Transverse colon (tissue), 4 donors: Measurements from ENCODE around the gene SLC35F3. TPM values are rescaled to one million over a fixed set of nuclear protein-coding genes. Genes with fewer than 3 reads are reported as not detected.

Experiments used
- DNase-seq: peaks from one replicate; pipeline ENCODE4 v3.0.0-alpha.2; 2019
- H3K27ac ChIP-seq, 4 donors: fragments of 200-600 bp; sonication (generic); 2 replicates each; pipeline ENCODE4 v1.5.1; 2016 to 2018; ENCODE audit warnings: inconsistent platforms in 4 of 4
- H3K27me3 ChIP-seq: fragments of 200-600 bp; sonication (generic); 2 replicates; pipeline ENCODE4 v1.5.1; 2017; ENCODE audit warnings: inconsistent platforms
- H3K36me3 ChIP-seq, 4 donors: fragments of 200-600 bp; sonication (generic); 2 replicates each; pipeline ENCODE4 v1.5.1; 2017 to 2019; ENCODE audit warnings: inconsistent platforms in 4 of 4
- H3K4me1 ChIP-seq, 4 donors: fragments of 200-600 bp; sonication (generic); 2 replicates each; pipeline ENCODE4 v1.5.1; 2017 to 2020; ENCODE audit warnings: inconsistent platforms in 4 of 4
- H3K4me3 ChIP-seq, 4 donors: fragments of 200-600 bp; sonication (generic); 1 replicate in 1 of 4; 2 replicates in 3 of 4; pipeline versions ENCODE4 v1.5.1 to v1.6.1; 2017 to 2019; ENCODE audit warnings: inconsistent platforms in 4 of 4
- H3K9me3 ChIP-seq, 2 donors: fragments of 200-600 bp; sonication (generic); 2 replicates each; pipeline ENCODE4 v1.5.1; 2017 to 2019; ENCODE audit warnings: inconsistent platforms in 2 of 2
- EP300 ChIP-seq: sonication (generic); formaldehyde crosslinking; IDR thresholded peaks from one replicate; pipeline ENCODE4 v1.6.1; 2017; ENCODE audit warnings: antibody characterized with exemption, low read depth
- POLR2A ChIP-seq: fragments of 450-650 bp; IDR thresholded peaks from one replicate; pipeline ENCODE4 v1.6.1; 2016; ENCODE audit warnings: antibody characterized with exemption, mild to moderate bottlenecking, moderate library complexity
- POLR2AphosphoS5 ChIP-seq, 3 donors: sonication (generic); formaldehyde crosslinking; IDR thresholded peaks; one replicate each; pipeline ENCODE4 v1.6.1; 2016; ENCODE audit warnings: antibody characterized with exemption in 3 of 3
- WGBS, 2 donors: methylation state at CpG; one replicate each; pipeline ENCODE4 v1.1.5; 2018; ENCODE audit warnings: low coverage in 1 of 2; 5-methylcytosine and 5-hydroxymethylcytosine counted together
- in situ Hi-C, 4 donors: fragments of 200-750 bp; cut with MboI; loops; one replicate each; pipeline versions ENCODE4 v1.15.0 to v1.15.1; 2017; ENCODE audit warnings: low sequenced_read_pairs in 3 of 4, low pct_ligation_motif_present in 1 of 4, low pct_unique_long_range_greater_than_20kb in 1 of 4
- intact Hi-C: fragments of 100-400 bp; cut with DNase I; formaldehyde crosslinking; loops from one replicate; pipeline ENCODE4 v1.15.1; 2023; ENCODE audit warnings: low total_unique reads
- total RNA-seq, 4 donors: library from RNA; depleted of rRNA; stranded (reverse); fragments of >200 nt; gene quantifications; one replicate each; pipeline ENCODE4 v1.1.0, GENCODE V29; 2016
- TF ChIP-seq, protein P1 (sequence below), 5 experiments: fragments of 200-600 bp in 3 of 5; fragments of 450-650 bp in 2 of 5; sonication (generic) in 3 of 5; IDR thresholded peaks; 1 replicate in 2 of 5; 2 replicates in 3 of 5; pipeline ENCODE4 v1.5.1; 2016 to 2017; ENCODE audit warnings: antibody characterized with exemption in 5 of 5, inconsistent platforms in 3 of 5, mild to moderate bottlenecking in 2 of 5, moderate library complexity in 1 of 5

Gene SLC35F3
- not detected for total RNA-seq

DNA sequence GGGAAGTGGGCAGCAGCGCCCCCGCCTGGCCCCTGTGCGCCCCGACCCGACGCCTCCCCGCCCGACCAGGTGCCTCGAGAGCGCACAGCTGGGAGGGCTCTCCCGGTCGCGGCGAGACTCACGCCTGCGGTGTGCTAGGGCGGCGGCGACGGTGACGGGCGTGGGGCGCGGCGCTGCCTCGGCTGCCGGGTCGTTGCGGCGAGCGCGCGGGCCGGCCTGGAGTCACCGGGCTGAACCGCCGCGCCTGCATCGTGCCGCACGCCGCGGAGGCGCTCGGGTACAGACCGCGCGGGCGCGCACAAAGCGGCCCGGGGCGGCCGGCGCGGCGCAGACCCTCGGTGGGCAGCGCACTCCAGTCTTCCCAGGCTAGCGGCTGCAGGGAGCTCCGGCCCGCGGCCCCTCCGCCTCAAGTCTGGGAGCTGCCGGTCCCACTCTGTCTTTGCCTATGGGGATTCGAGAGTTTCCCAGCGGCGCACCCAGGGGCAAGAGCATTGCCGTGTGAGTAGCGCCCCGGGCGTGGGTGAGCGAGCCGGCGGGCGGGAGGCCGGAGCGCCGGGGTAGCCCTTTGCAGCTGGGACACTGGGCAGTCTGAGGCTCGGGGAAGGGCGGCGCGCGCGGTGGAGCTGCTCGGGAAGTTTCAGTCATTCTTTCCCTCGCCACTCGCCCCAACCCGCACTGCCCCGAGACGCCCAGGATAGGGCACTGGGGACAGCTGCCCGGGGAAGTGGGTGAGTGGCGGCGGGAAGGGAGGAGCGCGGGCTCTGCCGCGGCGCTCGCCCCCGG lies at the start of gene SLC35F3:
Gene SLC35F3, plus strand, starts transcription at position 44 of the 783 bp plus-strand sequence.
- peak; percentile 13 for DNase-seq
- intact Hi-C loops = no loop called here

DNA sequence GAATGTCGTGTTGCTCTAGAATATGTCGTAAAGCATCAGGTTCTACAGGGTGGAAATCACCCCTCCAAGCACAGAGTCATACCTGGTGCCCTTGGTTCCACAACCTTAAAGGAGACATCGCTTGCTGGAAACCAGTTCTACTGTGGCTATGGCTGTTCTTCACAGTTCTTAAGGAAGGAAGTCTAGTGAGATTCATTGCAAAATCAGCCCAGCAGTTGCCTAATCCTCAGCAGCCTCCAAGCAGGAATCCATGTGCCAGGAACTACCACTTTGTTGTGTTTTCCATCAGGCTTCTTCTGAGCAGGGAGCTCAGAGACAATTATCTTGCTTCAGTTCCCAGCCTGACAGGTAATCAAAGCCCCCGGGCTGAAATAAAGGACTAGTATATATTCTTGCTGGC lies 45.0 kb upstream of the SLC35F3 start:
- Histone ChIP-seq H3K27me3 (no peaks in the 10 kb centered on the region), H3K27ac (no peak overlapping the region), H3K4me3 (no peak overlapping the region), H3K9me3 (no peaks in the 10 kb centered on the region), H3K4me1 (no peaks in the 10 kb centered on the region), H3K36me3 (no peaks in the 10 kb centered on the region)
- intact Hi-C loops = no loop called here
- in situ Hi-C loops = no loop called here
- no peak for DNase-seq
- 44 to 78% methylated on average over 1 to 4 of the region's 4 CpGs for WGBS, 2 donors
- no peak for TF ChIP-seq POLR2AphosphoS5 (IDR thresholded peaks at IDR 0.05)
- TF ChIP-seq EP300 = no peak
- TF ChIP-seq, protein P1, sequence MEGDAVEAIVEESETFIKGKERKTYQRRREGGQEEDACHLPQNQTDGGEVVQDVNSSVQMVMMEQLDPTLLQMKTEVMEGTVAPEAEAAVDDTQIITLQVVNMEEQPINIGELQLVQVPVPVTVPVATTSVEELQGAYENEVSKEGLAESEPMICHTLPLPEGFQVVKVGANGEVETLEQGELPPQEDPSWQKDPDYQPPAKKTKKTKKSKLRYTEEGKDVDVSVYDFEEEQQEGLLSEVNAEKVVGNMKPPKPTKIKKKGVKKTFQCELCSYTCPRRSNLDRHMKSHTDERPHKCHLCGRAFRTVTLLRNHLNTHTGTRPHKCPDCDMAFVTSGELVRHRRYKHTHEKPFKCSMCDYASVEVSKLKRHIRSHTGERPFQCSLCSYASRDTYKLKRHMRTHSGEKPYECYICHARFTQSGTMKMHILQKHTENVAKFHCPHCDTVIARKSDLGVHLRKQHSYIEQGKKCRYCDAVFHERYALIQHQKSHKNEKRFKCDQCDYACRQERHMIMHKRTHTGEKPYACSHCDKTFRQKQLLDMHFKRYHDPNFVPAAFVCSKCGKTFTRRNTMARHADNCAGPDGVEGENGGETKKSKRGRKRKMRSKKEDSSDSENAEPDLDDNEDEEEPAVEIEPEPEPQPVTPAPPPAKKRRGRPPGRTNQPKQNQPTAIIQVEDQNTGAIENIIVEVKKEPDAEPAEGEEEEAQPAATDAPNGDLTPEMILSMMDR (IDR thresholded peaks at IDR 0.05) = no peak
- TF ChIP-seq POLR2A = no peak

More for the DNA sequence above, at the start of gene SLC35F3:
- WGBS, 2 donors = 0 to 5% methylated on average over 2 to 38 of the region's 101 CpGs
- TF ChIP-seq EP300 = no peak
- TF ChIP-seq POLR2A = no peak
- no peak for TF ChIP-seq POLR2AphosphoS5 (IDR thresholded peaks at IDR 0.05)
- TF ChIP-seq, protein P1 (IDR thresholded peaks at IDR 0.05) = no peak
- H3K36me3 ChIP-seq = no peaks in the 10 kb centered on the region
- H3K27me3 ChIP-seq = peaks cover 51% of the 10 kb centered on the region
- H3K4me1 ChIP-seq = no peaks in the 10 kb centered on the region
- H3K27ac ChIP-seq = no peak within 1 kb of the TSS
- H3K9me3 ChIP-seq = no peaks in the 10 kb centered on the region
- in situ Hi-C loops = no loop called here
- H3K4me3 ChIP-seq = peak within 1 kb of the TSS in 2 of 4 donors; percentile 15 to 25

DNA sequence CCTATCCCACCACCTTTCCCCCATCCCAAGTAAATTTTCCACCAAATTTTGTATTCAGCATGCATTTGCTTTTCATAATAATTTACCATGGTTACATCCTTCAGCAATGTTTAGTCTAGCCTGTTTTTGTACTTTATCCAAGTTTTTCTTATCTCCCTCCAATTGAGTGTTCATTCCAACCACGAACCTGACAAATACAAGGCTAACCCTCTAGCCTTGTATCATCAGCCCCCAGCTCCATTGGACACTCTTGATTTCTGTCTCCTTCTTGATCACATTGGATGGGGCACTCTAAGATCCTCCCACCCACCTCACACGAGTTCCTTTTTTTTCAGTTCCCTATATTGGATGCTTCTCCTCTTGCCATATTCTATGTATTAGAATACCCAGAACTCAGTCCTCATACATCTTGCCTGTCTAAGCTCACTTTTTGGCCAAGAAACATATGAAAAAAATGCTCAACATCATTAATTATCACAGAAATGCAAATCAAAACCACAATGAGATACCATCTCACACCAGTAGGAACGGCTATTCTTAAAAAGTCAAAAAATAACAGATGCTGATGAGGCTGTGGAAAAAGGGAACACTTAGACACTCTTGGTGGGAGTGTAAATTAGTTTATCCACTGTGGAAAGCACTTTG lies 40.5 kb upstream of the SLC35F3 start:
- no peaks in the 10 kb centered on the region for H3K36me3 ChIP-seq
- H3K4me3 ChIP-seq = no peak overlapping the region
- no peaks in the 10 kb centered on the region for H3K27me3 ChIP-seq
- no peaks in the 10 kb centered on the region for H3K4me1 ChIP-seq
- intact Hi-C loops = loop anchor here (1.0 kb wide), 1 partner anchor 36 kb away; no protein-coding TSS in a partner anchor
- no peak for DNase-seq
- TF ChIP-seq POLR2A (no peak), EP300 (no peak), POLR2AphosphoS5 (IDR thresholded peaks at IDR 0.05) (no peak)
- TF ChIP-seq, protein P1 (IDR thresholded peaks at IDR 0.05) = no peak
- H3K9me3 ChIP-seq = no peaks in the 10 kb centered on the region
- WGBS, 2 donors = 51 to 56% methylated on average over 3 of the region's 3 CpGs
- no peak overlapping the region for H3K27ac ChIP-seq
- in situ Hi-C loops = no loop called here

DNA sequence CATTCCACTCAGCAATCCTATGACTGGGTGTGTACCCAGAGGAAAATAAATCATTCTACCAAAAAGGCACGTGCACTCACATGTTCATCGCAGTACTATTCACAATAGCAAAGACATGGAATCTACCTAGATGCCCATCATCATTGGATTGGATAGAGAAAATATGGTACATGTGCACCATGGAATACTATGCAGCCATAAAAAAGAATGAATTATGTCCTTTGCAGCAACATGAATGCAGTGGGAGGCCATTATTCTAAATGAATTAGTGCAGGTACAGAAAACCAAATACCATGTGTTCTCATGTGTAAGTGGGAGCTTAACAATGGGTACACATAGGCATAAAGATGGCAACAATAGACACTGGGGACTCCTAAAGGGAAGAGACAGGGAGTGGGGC lies 39.9 kb upstream of the SLC35F3 start:
- intact Hi-C loops = loop anchor here (1.0 kb wide), 1 partner anchor 36 kb away; no protein-coding TSS in a partner anchor
- H3K36me3 ChIP-seq = no peaks in the 10 kb centered on the region
- no peak overlapping the region for H3K4me3 ChIP-seq
- no peaks in the 10 kb centered on the region for H3K4me1 ChIP-seq
- no peaks in the 10 kb centered on the region for H3K27me3 ChIP-seq
- no peak for DNase-seq
- TF ChIP-seq EP300 = no peak
- 60 to 84% methylated on average over 1 to 2 of the region's 2 CpGs for WGBS, 2 donors
- H3K9me3 ChIP-seq = no peaks in the 10 kb centered on the region
- in situ Hi-C loops = no loop called here
- no peak overlapping the region for H3K27ac ChIP-seq
